CD4-positive, alpha-beta memory T cell (primary cell): ENCODE data around the gene AHI1. TPM values are rescaled to one million over a fixed set of nuclear protein-coding genes. Genes with fewer than 3 reads are reported as not detected.
"Not testable (repeated sequence)": the region's sequence is repeated elsewhere in the genome, so short reads cannot be mapped to it uniquely, and the experiment has no call there.

Source experiments
- CTCF ChIA-PET: fragments of 350-600 bp; sonication (Branson Sonifier 250); formaldehyde crosslinking; loops from one replicate; lab custom pipeline; 2021; ENCODE audit warnings: inconsistent platforms; ENCODE audit not compliant: partially characterized antibody; lab: Charles Lee
- POLR2A ChIA-PET: fragments of 350-600 bp; sonication (Branson Sonifier 250); formaldehyde crosslinking; loops from one replicate; lab custom pipeline; 2021; ENCODE audit not compliant: partially characterized antibody; lab: Charles Lee
- DNase-seq, 5 donors: peaks; one replicate each; pipeline versions ENCODE4 v3.0.0 to v3.0.0-alpha.2; 2020 to 2022; ENCODE audit warnings: mixed read lengths in 1 of 5
- H3K27ac ChIP-seq: one replicate; pipeline ENCODE4 v1.7.0; 2013; ENCODE audit warnings: low read depth, low read length
- H3K27me3 ChIP-seq: 2 replicates; pipeline ENCODE4 v1.7.0; 2013; ENCODE audit warnings: mild to moderate bottlenecking, low read length, moderate library complexity; ENCODE audit not compliant: insufficient read depth
- H3K36me3 ChIP-seq: 2 replicates; pipeline ENCODE4 v1.7.0; 2013; ENCODE audit warnings: mild to moderate bottlenecking, low read length, moderate library complexity; ENCODE audit not compliant: insufficient read depth
- H3K4me1 ChIP-seq: 2 replicates; pipeline ENCODE4 v1.7.0; 2013; ENCODE audit warnings: mild to moderate bottlenecking, low read length, moderate library complexity; ENCODE audit not compliant: insufficient read depth
- H3K4me3 ChIP-seq, 2 donors: one replicate each; pipeline ENCODE4 v1.7.0; 2013; ENCODE audit warnings: low read length in 2 of 2, mild to moderate bottlenecking in 1 of 2
- H3K9me3 ChIP-seq, 2 donors: one replicate each; pipeline ENCODE4 v1.7.0; 2013; ENCODE audit warnings: low read length in 2 of 2, control low read depth in 1 of 2; ENCODE audit not compliant: control insufficient read depth in 1 of 2
- H3K27ac Mint-ChIP-seq, 7 donors: one replicate each; pipeline ENCODE4 v1.8.0; 2020 to 2021; ENCODE audit warnings: mixed read lengths in 7 of 7, mild to moderate bottlenecking in 6 of 7, inconsistent platforms in 3 of 7, moderate library complexity in 3 of 7
- H3K27me3 Mint-ChIP-seq, 2 donors: one replicate each; pipeline ENCODE4 v1.8.0; 2020 to 2021; ENCODE audit warnings: mixed read lengths in 2 of 2
- H3K36me3 Mint-ChIP-seq, 2 donors: one replicate each; pipeline ENCODE4 v1.8.0; 2020 to 2021; ENCODE audit warnings: mixed read lengths in 2 of 2, inconsistent platforms in 1 of 2, mild to moderate bottlenecking in 1 of 2
- H3K4me1 Mint-ChIP-seq, 4 donors: one replicate each; pipeline ENCODE4 v1.8.0; 2020 to 2021; ENCODE audit warnings: mixed read lengths in 4 of 4, mild to moderate bottlenecking in 1 of 4
- H3K4me3 Mint-ChIP-seq, 8 donors: one replicate each; pipeline ENCODE4 v1.8.0; 2020 to 2021; ENCODE audit warnings: mixed read lengths in 8 of 8, mild to moderate bottlenecking in 7 of 8, moderate library complexity in 6 of 8, inconsistent platforms in 3 of 8
- H3K9me3 Mint-ChIP-seq, 8 donors: one replicate each; pipeline ENCODE4 v1.8.0; 2020 to 2021; ENCODE audit warnings: mixed read lengths in 8 of 8, mild to moderate bottlenecking in 5 of 8, inconsistent platforms in 3 of 8, moderate library complexity in 1 of 8
- intact Hi-C: fragments of 100-400 bp; cut with micrococcal nuclease; formaldehyde crosslinking; loops from one replicate; pipeline ENCODE4 v1.15.1; 2023
- polyA plus RNA-seq, 2 donors: library from polyadenylated mRNA; unstranded; fragments of 300-500 nt; fragmentation: Illumina TruSeq; gene quantifications; one replicate each; pipeline ENCODE4 v1.2.3, GENCODE V29; 2021
- total RNA-seq, 2 experiments: library from RNA; stranded (reverse); gene quantifications; one replicate each; pipeline ENCODE4 v1.2.3, GENCODE V29; 2021

The AHI1 gene
- total and polyA plus RNA-seq, 4 experiments from 2014 or later = 0.59 to 12.8 (median 9.2) TPM

DNA sequence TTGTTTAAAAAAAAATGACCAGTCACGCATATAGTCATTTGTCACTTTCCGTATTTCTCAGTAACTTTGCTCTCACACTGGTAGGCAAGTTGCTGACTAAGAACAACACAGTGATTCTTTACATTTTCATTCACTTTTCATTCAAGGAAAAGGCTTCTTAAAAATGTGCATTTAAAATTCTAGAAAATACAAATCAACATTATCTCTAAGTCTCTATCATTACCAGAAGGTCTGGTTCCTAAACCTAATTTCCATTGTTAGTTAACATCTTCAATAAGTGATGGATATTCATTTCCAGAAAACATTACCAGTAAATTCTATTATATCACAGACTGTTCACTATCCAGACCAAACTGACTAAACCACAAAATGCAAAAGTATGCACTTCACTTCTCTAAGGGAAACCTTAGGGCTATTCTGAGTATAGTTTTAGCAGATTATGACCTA, 115.3 kb downstream of the AHI1 start:
- no peaks in the 10 kb centered on the region for H3K36me3 ChIP-seq
- no peaks in the 10 kb centered on the region for H3K4me1 ChIP-seq
- no peak overlapping the region for H3K4me3 ChIP-seq
- H3K4me1 Mint-ChIP-seq = no peaks in the 10 kb centered on the region
- no peaks in the 10 kb centered on the region for H3K36me3 Mint-ChIP-seq
- no peaks in the 10 kb centered on the region for H3K27me3 Mint-ChIP-seq
- intact Hi-C loops = no loop called here
- H3K9me3 Mint-ChIP-seq = no peaks in the 10 kb centered on the region
- H3K27me3 ChIP-seq = no peaks in the 10 kb centered on the region
- no peak overlapping the region for H3K27ac ChIP-seq
- no peak overlapping the region for H3K27ac Mint-ChIP-seq
- ChIA-PET POLR2A (no interaction called here), CTCF (no interaction called here)
- H3K9me3 ChIP-seq = no peaks in the 10 kb centered on the region
- no peak overlapping the region for H3K4me3 Mint-ChIP-seq
- DNase-seq = no peak

GRCh38 chr6:135380793-135381192, 116.7 kb downstream of the AHI1 start:
- intact Hi-C loops = no loop called here
- no peak for DNase-seq
- POLR2A ChIA-PET = no interaction called here
- no peaks in the 10 kb centered on the region for H3K27me3 ChIP-seq
- H3K4me1 ChIP-seq = no peaks in the 10 kb centered on the region
- H3K4me3 ChIP-seq = no peak overlapping the region
- Mint-ChIP-seq H3K27ac (no peak overlapping the region), H3K4me3 (no peak overlapping the region), H3K4me1 (no peaks in the 10 kb centered on the region), H3K36me3 (no peaks in the 10 kb centered on the region), H3K27me3 (no peaks in the 10 kb centered on the region), H3K9me3 (no peaks in the 10 kb centered on the region)
- no peaks in the 10 kb centered on the region for H3K36me3 ChIP-seq
- CTCF ChIA-PET = interaction anchor here (0.6 to 0.9 kb wide), 2 partner anchors 246 to 1260 kb away, joined by 3 to 4 read pairs; no protein-coding TSS in a partner anchor
- H3K9me3 ChIP-seq = no peaks in the 10 kb centered on the region
- no peak overlapping the region for H3K27ac ChIP-seq

GRCh38 chr6:135379647-135380046, 117.9 kb downstream of the AHI1 start:
- Mint-ChIP-seq H3K4me3 (no peak overlapping the region), H3K9me3 (no peaks in the 10 kb centered on the region), H3K27ac (no peak overlapping the region), H3K27me3 (no peaks in the 10 kb centered on the region), H3K36me3 (no peaks in the 10 kb centered on the region), H3K4me1 (no peaks in the 10 kb centered on the region)
- no peak for DNase-seq
- CTCF ChIA-PET = no interaction called here
- H3K4me1 ChIP-seq = no peaks in the 10 kb centered on the region
- no peak overlapping the region for H3K27ac ChIP-seq
- no peaks in the 10 kb centered on the region for H3K36me3 ChIP-seq
- H3K4me3 ChIP-seq = no peak overlapping the region
- no peaks in the 10 kb centered on the region for H3K27me3 ChIP-seq
- POLR2A ChIA-PET = no interaction called here
- no peaks in the 10 kb centered on the region for H3K9me3 ChIP-seq
- intact Hi-C loops = no loop called here

DNA sequence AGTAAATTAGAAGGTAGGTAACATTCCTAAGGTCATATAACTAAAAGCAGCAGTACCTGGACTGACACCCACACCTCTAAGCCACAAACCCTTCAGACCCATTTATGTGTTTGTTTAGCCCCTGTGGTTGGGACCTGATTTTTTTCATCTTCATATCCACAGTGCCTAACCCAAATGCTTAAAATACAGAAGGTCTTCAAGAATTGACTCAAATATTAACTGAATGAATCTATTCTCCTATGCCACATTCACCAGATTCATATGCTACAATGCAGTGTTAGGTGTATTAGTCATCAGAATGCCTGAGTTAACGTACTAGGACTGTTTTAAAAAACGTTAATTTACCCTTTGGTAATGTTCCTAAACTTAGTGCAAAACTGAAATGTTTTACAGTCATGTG, 124.8 kb downstream of the AHI1 start:
- intact Hi-C loops = no loop called here
- H3K27me3 Mint-ChIP-seq = no peaks in the 10 kb centered on the region
- H3K4me3 Mint-ChIP-seq = no peak overlapping the region
- Histone ChIP-seq H3K4me1 (no peaks in the 10 kb centered on the region), H3K9me3 (no peaks in the 10 kb centered on the region), H3K36me3 (no peaks in the 10 kb centered on the region), H3K27me3 (no peaks in the 10 kb centered on the region), H3K27ac (no peak overlapping the region), H3K4me3 (no peak overlapping the region)
- ChIA-PET POLR2A (no interaction called here), CTCF (no interaction called here)
- no peaks in the 10 kb centered on the region for H3K4me1 Mint-ChIP-seq
- H3K9me3 Mint-ChIP-seq = peaks cover 0 to 26% (median 17%) of the 10 kb centered on the region in 8 donors
- H3K27ac Mint-ChIP-seq = no peak overlapping the region
- H3K36me3 Mint-ChIP-seq = peaks cover 2 to 17% of the 10 kb centered on the region in 2 donors
- no peak for DNase-seq

DNA sequence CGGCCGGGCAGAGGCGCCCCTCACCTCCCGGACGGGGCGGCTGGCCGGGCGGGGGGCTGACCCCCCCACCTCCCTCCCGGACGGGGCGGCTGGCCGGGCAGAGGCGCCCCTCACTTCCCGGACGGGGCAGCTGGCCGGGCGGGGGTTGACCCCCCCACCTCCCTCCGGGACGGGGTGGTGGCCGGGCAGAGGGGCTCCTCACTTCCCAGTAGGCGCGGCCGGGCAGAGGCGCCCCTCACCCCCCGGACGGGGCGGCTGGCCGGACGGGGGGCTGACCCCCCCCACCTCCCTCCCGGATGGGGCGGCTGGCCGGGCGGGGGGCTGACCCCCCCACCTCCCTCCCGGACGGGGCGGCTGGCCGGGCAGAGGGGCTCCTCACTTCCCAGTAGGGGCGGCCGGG, 133.9 kb downstream of the AHI1 start:
- H3K27ac ChIP-seq, H3K9me3 ChIP-seq, intact Hi-C loops, H3K36me3 ChIP-seq, CTCF ChIA-PET, H3K27me3 Mint-ChIP-seq, H3K36me3 Mint-ChIP-seq, H3K4me1 ChIP-seq, H3K4me3 ChIP-seq, H3K27me3 ChIP-seq, H3K4me3 Mint-ChIP-seq, H3K4me1 Mint-ChIP-seq, DNase-seq, POLR2A ChIA-PET, H3K27ac Mint-ChIP-seq: not testable (repeated sequence)
- peaks cover 0 to 34% (median 26%) of the 10 kb centered on the region in 8 donors for H3K9me3 Mint-ChIP-seq

DNA sequence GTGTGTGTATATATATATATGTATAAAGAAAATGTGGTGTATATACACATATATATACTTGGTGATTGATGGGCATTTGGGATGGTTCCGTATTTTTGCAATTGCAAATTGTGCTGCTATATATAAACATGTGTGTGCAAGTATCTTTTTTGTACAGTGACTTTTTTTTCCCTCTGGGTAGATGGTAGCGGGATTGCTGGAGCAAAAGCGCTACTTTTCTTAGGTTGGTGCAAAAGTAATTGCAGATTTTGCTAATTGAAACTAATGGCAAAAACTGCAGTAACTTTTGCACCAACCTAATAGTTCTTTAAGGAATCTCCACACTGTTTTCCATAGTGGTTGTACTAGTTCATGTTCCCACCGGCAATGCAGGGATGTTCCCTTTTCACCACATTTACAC, 135.4 kb downstream of the AHI1 start:
- H3K4me3 Mint-ChIP-seq = no peak overlapping the region
- H3K27me3 Mint-ChIP-seq = no peaks in the 10 kb centered on the region
- no peaks in the 10 kb centered on the region for H3K36me3 ChIP-seq
- ChIA-PET POLR2A (no interaction called here), CTCF (no interaction called here)
- no peak overlapping the region for H3K4me3 ChIP-seq
- peaks cover 0 to 24% (median 17%) of the 10 kb centered on the region in 8 donors for H3K9me3 Mint-ChIP-seq
- H3K27me3 ChIP-seq = no peaks in the 10 kb centered on the region
- peaks cover 4 to 8% of the 10 kb centered on the region in 2 donors for H3K36me3 Mint-ChIP-seq
- H3K9me3 ChIP-seq = no peaks in the 10 kb centered on the region
- intact Hi-C loops = no loop called here
- no peak overlapping the region for H3K27ac ChIP-seq
- no peak overlapping the region for H3K27ac Mint-ChIP-seq
- DNase-seq = no peak
- no peaks in the 10 kb centered on the region for H3K4me1 Mint-ChIP-seq
- H3K4me1 ChIP-seq = no peaks in the 10 kb centered on the region

DNA sequence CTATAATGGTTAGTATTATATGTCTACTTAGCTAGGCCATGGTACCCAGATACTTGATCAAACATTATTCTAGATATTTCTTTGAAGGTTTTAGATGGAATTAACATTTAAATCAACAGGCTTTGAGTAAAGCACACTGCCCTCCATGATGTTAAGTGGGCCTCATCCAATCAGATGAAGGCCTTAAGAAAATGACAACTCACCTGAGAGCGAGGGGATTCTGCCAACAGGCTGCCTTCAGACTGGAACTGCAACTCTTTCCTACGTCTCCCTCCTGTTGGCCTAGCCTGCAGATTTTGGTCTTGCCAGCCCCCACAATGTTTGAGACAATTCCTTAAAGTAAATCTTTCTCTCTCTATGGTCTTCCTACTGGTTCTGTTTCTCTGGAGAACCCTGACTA, 137.3 kb downstream of the AHI1 start:
- DNase-seq = no peak
- Mint-ChIP-seq H3K9me3 (peaks cover 0 to 6% (median 4%) of the 10 kb centered on the region in 8 donors), H3K36me3 (peaks cover 3 to 11% of the 10 kb centered on the region in 2 donors), H3K27ac (no peak overlapping the region), H3K4me3 (no peak overlapping the region), H3K27me3 (no peaks in the 10 kb centered on the region), H3K4me1 (no peaks in the 10 kb centered on the region)
- Histone ChIP-seq H3K27ac (no peak overlapping the region), H3K27me3 (no peaks in the 10 kb centered on the region), H3K4me3 (no peak overlapping the region), H3K4me1 (no peaks in the 10 kb centered on the region), H3K36me3 (no peaks in the 10 kb centered on the region), H3K9me3 (no peaks in the 10 kb centered on the region)
- ChIA-PET POLR2A (no interaction called here), CTCF (no interaction called here)
- intact Hi-C loops = no loop called here

DNA sequence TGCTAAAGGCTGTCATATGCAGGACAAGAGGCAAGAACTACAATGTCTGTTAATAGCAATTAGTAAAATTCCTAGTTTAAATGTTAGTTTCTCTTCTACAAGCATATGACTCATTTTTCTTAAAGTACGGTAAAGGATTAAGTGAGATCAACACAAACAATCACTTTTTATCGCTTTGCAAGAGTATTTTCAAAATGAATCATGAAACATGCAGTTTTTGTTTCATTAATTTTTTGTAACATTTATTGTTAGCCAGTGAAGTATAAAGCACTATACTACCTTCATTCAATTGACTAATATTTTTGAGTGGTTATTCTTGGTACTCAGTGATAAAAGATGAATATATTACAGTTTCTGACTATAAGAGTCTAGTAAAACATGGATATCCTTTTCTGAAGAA, 138.6 kb downstream of the AHI1 start:
- no peak overlapping the region for H3K4me3 Mint-ChIP-seq
- intact Hi-C loops = no loop called here
- no peaks in the 10 kb centered on the region for H3K27me3 Mint-ChIP-seq
- no peaks in the 10 kb centered on the region for H3K4me1 Mint-ChIP-seq
- no peaks in the 10 kb centered on the region for H3K4me1 ChIP-seq
- DNase-seq = no peak
- no peaks in the 10 kb centered on the region for H3K36me3 ChIP-seq
- H3K9me3 Mint-ChIP-seq = no peaks in the 10 kb centered on the region
- H3K27ac Mint-ChIP-seq = no peak overlapping the region
- no peak overlapping the region for H3K27ac ChIP-seq
- no peaks in the 10 kb centered on the region for H3K27me3 ChIP-seq
- H3K36me3 Mint-ChIP-seq = peaks cover 0 to 7% of the 10 kb centered on the region in 2 donors
- CTCF ChIA-PET = no interaction called here
- H3K9me3 ChIP-seq = no peaks in the 10 kb centered on the region
- POLR2A ChIA-PET = no interaction called here
- H3K4me3 ChIP-seq = no peak overlapping the region
